Endodermal cell (in vitro differentiated cells): ENCODE measurements around the gene SLAIN1. TPM values are rescaled to one million over a fixed set of nuclear protein-coding genes. Genes with fewer than 3 reads are reported as not detected.

Source experiments
- DNase-seq: peaks from one replicate; pipeline ENCODE4 v3.0.0-alpha.2; 2017
- H3K27ac ChIP-seq: 2 replicates; pipeline ENCODE4 v1.5.1; 2013; ENCODE audit warnings: mild to moderate bottlenecking, low read depth, low read length, moderate library complexity
- H3K27me3 ChIP-seq: 2 replicates; pipeline ENCODE4 v1.6.1; 2013; ENCODE audit warnings: mild to moderate bottlenecking, low read length, moderate library complexity; ENCODE audit not compliant: insufficient read depth, control insufficient read depth, poor library complexity, severe bottlenecking
- H3K36me3 ChIP-seq: 2 replicates; pipeline ENCODE4 v1.7.0; 2013; ENCODE audit warnings: mild to moderate bottlenecking, low read length, moderate library complexity; ENCODE audit not compliant: control insufficient read depth, insufficient read depth
- H3K4me1 ChIP-seq: one replicate; pipeline ENCODE4 v1.7.0; 2013; ENCODE audit warnings: low read length; ENCODE audit not compliant: control insufficient read depth, insufficient read depth
- H3K4me3 ChIP-seq: 2 replicates; pipeline ENCODE4 v1.5.1; 2013; ENCODE audit warnings: mild to moderate bottlenecking, low read length, moderate library complexity
- H3K9ac ChIP-seq: 2 replicates; pipeline ENCODE4 v1.6.1; 2013; ENCODE audit warnings: mild to moderate bottlenecking, low read length, moderate library complexity; ENCODE audit not compliant: poor library complexity, severe bottlenecking; ENCODE audit errors: extremely low read depth
- H3K9me3 ChIP-seq: 2 replicates; pipeline ENCODE4 v1.6.1; 2013; ENCODE audit warnings: mild to moderate bottlenecking, low read length, moderate library complexity; ENCODE audit not compliant: control insufficient read depth
- H3K27ac Mint-ChIP-seq: 2 replicates; pipeline ENCODE4 v1.8.0; 2020; ENCODE audit warnings: mixed read lengths
- H3K27me3 Mint-ChIP-seq: 2 replicates; pipeline ENCODE4 v1.8.0; 2021; ENCODE audit warnings: mild to moderate bottlenecking, mixed read lengths; ENCODE audit not compliant: insufficient read depth
- H3K36me3 Mint-ChIP-seq: 2 replicates; pipeline ENCODE4 v1.8.0; 2020; ENCODE audit warnings: low read depth, mixed read lengths
- H3K4me1 Mint-ChIP-seq: 2 replicates; pipeline ENCODE4 v1.8.0; 2020; ENCODE audit warnings: mixed read lengths
- H3K4me3 Mint-ChIP-seq: 2 replicates; pipeline ENCODE4 v1.8.0; 2020; ENCODE audit warnings: mild to moderate bottlenecking, moderate library complexity, mixed read lengths
- H3K9me3 Mint-ChIP-seq: 2 replicates; pipeline ENCODE4 v1.8.0; 2020; ENCODE audit warnings: mild to moderate bottlenecking, mixed read lengths
- WGBS, 2 experiments: methylation state at CpG; one replicate each; pipeline versions ENCODE4 v1.1.5 to v1.1.7; 2013; ENCODE audit warnings: missing lambda C conversion rate in 2 of 2, mixed read lengths in 1 of 2; ENCODE audit not compliant: insufficient coverage in 1 of 2, insufficient read length in 1 of 2; 5-methylcytosine and 5-hydroxymethylcytosine counted together
- total RNA-seq, 2 donors: library from RNA; stranded (reverse); fragmentation: NEBNext Ultra II Directional in 1 of 2; extraction: Animal tissue kit (Norgen Biotek cat#: 25700) in 1 of 2; gene quantifications; 2 replicates in 1 of 2; 3 replicates in 1 of 2; pipeline ENCODE4 v1.2.1, GENCODE V29; 2021
- TF ChIP-seq, protein P1 (sequence below): fragments of 200-600 bp; sonication (generic); conservative IDR thresholded peaks from 2 replicates; pipeline ENCODE4 v1.5.0; 2021; ENCODE audit warnings: antibody characterized with exemption, mild to moderate bottlenecking

The SLAIN1 gene
- total RNA-seq, 2 donors from 2014 or later, result 24.0 to 25.7 TPM

DNA sequence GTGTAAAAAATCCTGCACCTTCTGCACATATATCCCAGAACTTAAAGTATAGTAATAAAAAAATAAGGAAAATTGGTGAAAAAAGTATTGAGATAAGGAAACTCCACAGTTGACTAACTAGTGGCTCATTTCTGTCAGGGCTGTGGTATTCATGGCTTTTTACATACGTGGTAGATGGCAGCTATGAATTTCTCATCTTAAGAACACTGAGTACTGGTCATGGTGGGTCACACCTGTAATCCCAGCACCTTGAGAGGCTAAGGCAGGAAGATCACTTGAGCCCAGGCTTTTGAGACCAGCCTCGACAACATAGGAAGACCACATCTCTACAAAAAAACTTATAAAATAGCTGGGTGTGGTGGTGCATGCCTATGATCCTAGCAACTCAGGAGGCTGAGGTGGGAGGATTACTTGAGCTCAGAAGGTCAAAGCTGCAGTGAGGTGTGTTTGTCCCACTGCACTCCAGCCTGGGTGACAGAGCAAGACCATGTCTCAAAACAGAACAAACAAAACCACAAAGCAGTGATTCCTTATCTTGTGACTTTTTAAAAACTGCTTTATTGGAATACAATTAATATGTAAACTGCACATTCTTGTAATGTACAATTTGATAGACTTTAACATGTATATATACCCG, 16.8 kb downstream of the SLAIN1 start:
- H3K4me1 ChIP-seq, result no peaks in the 10 kb centered on the region
- no peaks in the 10 kb centered on the region for H3K36me3 ChIP-seq
- no peak overlapping the region for H3K27ac Mint-ChIP-seq
- peaks cover 28% of the 10 kb centered on the region for H3K9me3 ChIP-seq
- 96 to 98% methylated on average over 2 to 3 of the region's 3 CpGs for WGBS, 2 experiments
- H3K4me3 Mint-ChIP-seq, result no peak overlapping the region
- H3K4me3 ChIP-seq, result no peak overlapping the region
- H3K27me3 Mint-ChIP-seq, result no peaks in the 10 kb centered on the region
- TF ChIP-seq, protein P1, sequence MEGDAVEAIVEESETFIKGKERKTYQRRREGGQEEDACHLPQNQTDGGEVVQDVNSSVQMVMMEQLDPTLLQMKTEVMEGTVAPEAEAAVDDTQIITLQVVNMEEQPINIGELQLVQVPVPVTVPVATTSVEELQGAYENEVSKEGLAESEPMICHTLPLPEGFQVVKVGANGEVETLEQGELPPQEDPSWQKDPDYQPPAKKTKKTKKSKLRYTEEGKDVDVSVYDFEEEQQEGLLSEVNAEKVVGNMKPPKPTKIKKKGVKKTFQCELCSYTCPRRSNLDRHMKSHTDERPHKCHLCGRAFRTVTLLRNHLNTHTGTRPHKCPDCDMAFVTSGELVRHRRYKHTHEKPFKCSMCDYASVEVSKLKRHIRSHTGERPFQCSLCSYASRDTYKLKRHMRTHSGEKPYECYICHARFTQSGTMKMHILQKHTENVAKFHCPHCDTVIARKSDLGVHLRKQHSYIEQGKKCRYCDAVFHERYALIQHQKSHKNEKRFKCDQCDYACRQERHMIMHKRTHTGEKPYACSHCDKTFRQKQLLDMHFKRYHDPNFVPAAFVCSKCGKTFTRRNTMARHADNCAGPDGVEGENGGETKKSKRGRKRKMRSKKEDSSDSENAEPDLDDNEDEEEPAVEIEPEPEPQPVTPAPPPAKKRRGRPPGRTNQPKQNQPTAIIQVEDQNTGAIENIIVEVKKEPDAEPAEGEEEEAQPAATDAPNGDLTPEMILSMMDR, result no peak
- H3K36me3 Mint-ChIP-seq, result peaks cover 20% of the 10 kb centered on the region
- H3K27ac ChIP-seq, result no peak overlapping the region
- DNase-seq, result no peak
- H3K27me3 ChIP-seq, result no peaks in the 10 kb centered on the region
- H3K9ac ChIP-seq, result no peak overlapping the region
- H3K4me1 Mint-ChIP-seq, result no peaks in the 10 kb centered on the region
- peaks cover 42% of the 10 kb centered on the region for H3K9me3 Mint-ChIP-seq

DNA sequence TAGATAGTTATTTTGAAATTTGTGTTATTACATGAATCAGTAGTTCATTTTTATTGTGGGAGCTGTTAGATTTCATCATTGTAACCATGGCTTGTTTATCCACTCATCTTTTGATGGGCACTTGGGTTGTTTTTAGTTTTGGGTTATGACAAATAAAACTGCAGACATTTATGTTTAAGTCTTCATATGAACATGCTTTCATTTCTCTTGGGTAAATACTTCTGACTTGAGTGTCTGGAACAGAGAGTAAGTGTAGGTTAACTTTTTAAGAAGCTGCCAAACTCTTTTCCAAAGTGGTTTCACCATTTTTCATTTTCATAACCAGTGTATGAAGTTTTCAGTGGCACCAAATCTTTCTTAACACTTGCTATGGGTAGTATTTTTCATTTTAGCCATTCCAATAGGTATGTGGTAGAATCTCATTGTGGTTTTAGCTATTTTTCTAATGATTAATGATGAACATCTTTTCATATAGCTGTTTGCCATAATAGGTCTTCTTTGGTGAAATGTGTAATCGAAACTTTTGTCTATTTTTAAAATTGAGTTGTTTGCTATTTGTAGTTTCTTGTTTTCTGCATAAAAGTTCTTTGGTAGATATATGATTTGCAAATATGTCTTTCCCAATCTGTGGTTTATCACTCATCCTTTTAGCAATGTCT, 17.9 kb downstream of the SLAIN1 start:
- WGBS, 2 experiments, result 94% methylated on average over 1 of the region's 1 CpG; no CpG with 5 or more reads in 1 of the 2 experiments
- peaks cover 15% of the 10 kb centered on the region for H3K36me3 Mint-ChIP-seq
- H3K27ac ChIP-seq, result no peak overlapping the region

DNA sequence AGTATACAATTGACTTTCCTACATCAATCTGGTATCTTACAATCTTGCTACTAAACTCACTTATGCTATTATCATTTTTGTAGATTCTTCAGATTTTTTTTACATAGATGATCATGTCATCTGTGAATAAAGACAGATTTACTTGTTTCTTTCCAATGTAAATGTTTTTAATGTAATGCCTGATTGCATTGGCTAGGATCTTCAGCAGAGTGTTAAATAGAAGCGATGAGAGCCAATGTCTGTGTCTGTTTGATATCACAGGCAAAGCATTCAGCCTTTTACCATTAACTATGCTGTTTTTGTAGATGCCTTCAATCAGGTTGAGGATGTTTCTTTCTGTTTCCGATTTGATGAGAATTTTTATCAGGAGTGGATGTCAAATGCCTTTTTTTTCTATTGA, 19.2 kb downstream of the SLAIN1 start:
- H3K9me3 ChIP-seq, result peaks cover 3% of the 10 kb centered on the region
- DNase-seq, result no peak
- TF ChIP-seq, protein P1, result no peak
- H3K4me1 ChIP-seq, result no peaks in the 10 kb centered on the region
- H3K27me3 ChIP-seq, result no peaks in the 10 kb centered on the region
- H3K4me1 Mint-ChIP-seq, result peaks cover 5% of the 10 kb centered on the region
- peaks cover 17% of the 10 kb centered on the region for H3K9me3 Mint-ChIP-seq
- H3K9ac ChIP-seq, result no peak overlapping the region
- H3K27me3 Mint-ChIP-seq, result no peaks in the 10 kb centered on the region
- peaks cover 21% of the 10 kb centered on the region for H3K36me3 Mint-ChIP-seq
- no peak overlapping the region for H3K4me3 Mint-ChIP-seq
- H3K4me3 ChIP-seq, result no peak overlapping the region
- no peak overlapping the region for H3K27ac Mint-ChIP-seq
- H3K27ac ChIP-seq, result no peak overlapping the region
- H3K36me3 ChIP-seq, result peaks cover 9% of the 10 kb centered on the region
- WGBS, 2 experiments, result 86 to 100% methylated on average over 1 to 2 of the region's 2 CpGs

More for the DNA sequence above, 17.9 kb downstream of the SLAIN1 start:
- no peak overlapping the region for H3K4me3 ChIP-seq
- H3K9ac ChIP-seq, result no peak overlapping the region
- no peak for DNase-seq
- H3K4me1 ChIP-seq, result no peaks in the 10 kb centered on the region
- Mint-ChIP-seq H3K4me1 (no peaks in the 10 kb centered on the region), H3K9me3 (peaks cover 30% of the 10 kb centered on the region), H3K4me3 (no peak overlapping the region), H3K27ac (no peak overlapping the region), H3K27me3 (no peaks in the 10 kb centered on the region)
- H3K9me3 ChIP-seq, result peaks cover 16% of the 10 kb centered on the region
- H3K27me3 ChIP-seq, result no peaks in the 10 kb centered on the region
- H3K36me3 ChIP-seq, result peaks cover 4% of the 10 kb centered on the region
- TF ChIP-seq, protein P1, result no peak
